Liver (tissue), 9 donors: ENCODE data around the gene SSR3. TPM values are rescaled to one million over a fixed set of nuclear protein-coding genes. Genes with fewer than 3 reads are reported as not detected.

Experiments
- DNase-seq: peaks from one replicate; pipeline ENCODE4 v3.0.0-alpha.2; 2017; ENCODE audit warnings: low spot score
- H3K27ac ChIP-seq, 2 donors: one replicate each; pipeline ENCODE4 v1.7.0; 2013; ENCODE audit warnings: inconsistent platforms in 2 of 2, low read length in 2 of 2, control low read depth in 1 of 2, low read depth in 1 of 2, mild to moderate bottlenecking in 1 of 2
- H3K27me3 ChIP-seq, 4 donors: one replicate each; pipeline versions ENCODE4 v1.6.1 to v1.7.0; 2013; ENCODE audit warnings: low read length in 3 of 4, inconsistent platforms in 1 of 4, mild to moderate bottlenecking in 1 of 4, moderate library complexity in 1 of 4; ENCODE audit not compliant: control insufficient read depth in 4 of 4, insufficient read depth in 4 of 4
- H3K36me3 ChIP-seq, 4 donors: one replicate each; pipeline versions ENCODE4 v1.6.1 to v1.7.0; 2013; ENCODE audit warnings: low read length in 3 of 4, mild to moderate bottlenecking in 3 of 4, low read depth in 1 of 4, moderate library complexity in 1 of 4; ENCODE audit not compliant: control insufficient read depth in 4 of 4, insufficient read depth in 3 of 4
- H3K4me1 ChIP-seq, 4 donors: one replicate each; pipeline versions ENCODE4 v1.6.1 to v1.7.0; 2013; ENCODE audit warnings: low read length in 3 of 4, mild to moderate bottlenecking in 3 of 4, moderate library complexity in 1 of 4; ENCODE audit not compliant: control insufficient read depth in 4 of 4, insufficient read depth in 4 of 4
- H3K4me3 ChIP-seq, 3 donors: one replicate each; pipeline versions ENCODE4 v1.6.1 to v1.7.0; 2013; ENCODE audit warnings: low read length in 3 of 3, control low read depth in 1 of 3, low read depth in 1 of 3, mild to moderate bottlenecking in 1 of 3
- H3K9ac ChIP-seq, 2 donors: one replicate each; pipeline ENCODE4 v1.7.0; 2013; ENCODE audit warnings: low read length in 2 of 2, mild to moderate bottlenecking in 2 of 2, moderate library complexity in 2 of 2, control low read depth in 1 of 2, low read depth in 1 of 2
- H3K9me3 ChIP-seq, 4 donors: one replicate each; pipeline versions ENCODE4 v1.6.1 to v1.7.0; 2013; ENCODE audit warnings: low read length in 3 of 4; ENCODE audit not compliant: control insufficient read depth in 4 of 4
- ATF3 ChIP-seq: IDR thresholded peaks from 2 replicates; pipeline ENCODE4 v1.6.1; 2016; ENCODE audit warnings: antibody characterized with exemption
- CTCF ChIP-seq: fragments of 150-350 bp; IDR thresholded peaks from 2 replicates; pipeline ENCODE4 v1.5.1; 2017; ENCODE audit warnings: improper control_type of control experiment, low read depth, low read length; ENCODE audit not compliant: missing input control
- EGR1 ChIP-seq, 2 donors: IDR thresholded peaks; 2 replicates each; pipeline ENCODE4 v1.6.1; 2016 to 2018; ENCODE audit warnings: antibody characterized with exemption in 2 of 2, low read depth in 2 of 2
- FOXA1 ChIP-seq: IDR thresholded peaks from 2 replicates; pipeline ENCODE4 v1.6.1; 2016; ENCODE audit warnings: antibody characterized with exemption
- FOXA2 ChIP-seq: IDR thresholded peaks from 2 replicates; pipeline ENCODE4 v1.6.1; 2016; ENCODE audit warnings: antibody characterized with exemption
- GABPA ChIP-seq, 2 donors: IDR thresholded peaks in 1 of 2; conservative IDR thresholded peaks in 1 of 2; 2 replicates each; pipeline ENCODE4 v1.6.1; 2016; ENCODE audit warnings: antibody characterized with exemption in 2 of 2, mild to moderate bottlenecking in 1 of 2, moderate library complexity in 1 of 2
- HNF4A ChIP-seq, 2 donors: conservative IDR thresholded peaks; 2 replicates each; pipeline ENCODE4 v1.6.1; 2016; ENCODE audit warnings: antibody characterized with exemption in 2 of 2, mild to moderate bottlenecking in 2 of 2
- HNF4G ChIP-seq: IDR thresholded peaks from 2 replicates; pipeline ENCODE4 v1.6.1; 2016; ENCODE audit warnings: antibody characterized with exemption
- JUND ChIP-seq, 2 donors: IDR thresholded peaks; 2 replicates each; pipeline ENCODE4 v1.6.1; 2016; ENCODE audit warnings: antibody characterized with exemption in 2 of 2
- MAX ChIP-seq: IDR thresholded peaks from 2 replicates; pipeline ENCODE4 v1.6.1; 2016; ENCODE audit warnings: antibody characterized with exemption
- RAD21 ChIP-seq, 2 donors: IDR thresholded peaks; 2 replicates each; pipeline ENCODE4 v1.6.1; 2016; ENCODE audit warnings: antibody characterized with exemption in 2 of 2, mild to moderate bottlenecking in 2 of 2
- REST ChIP-seq: IDR thresholded peaks from 2 replicates; pipeline ENCODE4 v1.6.1; 2016; ENCODE audit warnings: antibody characterized with exemption, mild to moderate bottlenecking
- RXRA ChIP-seq, 2 donors: IDR thresholded peaks; 2 replicates each; pipeline ENCODE4 v1.6.1; 2017 to 2018; ENCODE audit warnings: antibody characterized with exemption in 2 of 2, mild to moderate bottlenecking in 1 of 2
- SP1 ChIP-seq: IDR thresholded peaks from 2 replicates; pipeline ENCODE4 v1.6.1; 2018; ENCODE audit warnings: antibody characterized with exemption, mild to moderate bottlenecking
- TAF1 ChIP-seq: conservative IDR thresholded peaks from 2 replicates; pipeline ENCODE4 v1.6.1; 2016; ENCODE audit warnings: antibody characterized with exemption, mild to moderate bottlenecking
- WGBS: extraction: QIAGEN DNeasy Blood & Tissue Kit; methylation state at CpG from one replicate; pipeline ENCODE4 v1.1.7; 2013; 5-methylcytosine and 5-hydroxymethylcytosine counted together
- polyA plus RNA-seq, 2 donors: library from polyadenylated mRNA; stranded (reverse) in 1 of 2; unstranded in 1 of 2; fragments of 200-250 nt in 1 of 2; fragments of >200 nt in 1 of 2; fragmentation: Nextera tagmentation in 1 of 2; extraction: Ambion mirVana in 1 of 2; gene quantifications; one replicate each; pipeline versions ENCODE4 v1.2.1 to v1.2.3, GENCODE V29; 2013 to 2015
- total RNA-seq, 2 donors: library from RNA; depleted of rRNA; stranded (reverse); fragments of >200 nt; gene quantifications; one replicate each; pipeline ENCODE4 v1.2.3, GENCODE V29; 2014
- donor health status: healthy.
- donor health status: healthy.
- donor health status: healthy.
- donor health status: healthy.
- donor health status: healthy.

The SSR3 gene
- total and polyA plus RNA-seq, 4 donors: 63.7 to 168 (median 115) TPM

GRCh38 chr3:156553705-156554356 is 1.1 kb downstream of the SSR3 start:
- no peaks in the 10 kb centered on the region for H3K27me3 ChIP-seq
- peak overlapping the region; percentile 75 to 98 for H3K9ac ChIP-seq
- TF ChIP-seq ATF3: no peak
- TF ChIP-seq HNF4A (conservative IDR thresholded peaks at IDR 0.05): peak in 1 of 2 donors; percentile 8
- no peak for TF ChIP-seq JUND (IDR thresholded peaks at IDR 0.05)
- TF ChIP-seq SP1: no peak
- TF ChIP-seq FOXA2: no peak
- TF ChIP-seq RXRA (IDR thresholded peaks at IDR 0.05): peak in 1 of 2 donors; percentile 4
- TF ChIP-seq MAX: peak; percentile 88
- TF ChIP-seq REST: no peak
- no peak for TF ChIP-seq GABPA (IDR thresholded peaks at IDR 0.05 in 1 of 2, conservative IDR thresholded peaks at IDR 0.05 in 1 of 2)
- TF ChIP-seq EGR1 (IDR thresholded peaks at IDR 0.05; ENCODE audit: low read depth in 2 of 2): no peak
- TF ChIP-seq HNF4G: no peak
- TF ChIP-seq RAD21 (IDR thresholded peaks at IDR 0.05): peak in 1 of 2 donors; percentile 5
- no peak for TF ChIP-seq CTCF
- no peak for TF ChIP-seq TAF1
- TF ChIP-seq FOXA1: no peak
- H3K4me3 ChIP-seq: peak overlapping the region; percentile 88 to 98 (median 88)
- H3K36me3 ChIP-seq: peaks cover 1 to 14% (median 8%) of the 10 kb centered on the region in 4 donors
- 30% methylated on average over 11 of the region's 11 CpGs for WGBS
- DNase-seq: no peak
- H3K9me3 ChIP-seq: no peaks in the 10 kb centered on the region
- H3K27ac ChIP-seq: peak overlapping the region; percentile 90 to 93
- H3K4me1 ChIP-seq: peaks cover 4 to 29% (median 11%) of the 10 kb centered on the region in 4 donors

- peaks cover 4 to 29% (median 11%) of the 10 kb centered on the region in 4 donors for H3K4me1 ChIP-seq
- H3K4me3 ChIP-seq: peak overlapping the region in 1 of 3 donors; percentile 88
- H3K9me3 ChIP-seq: no peaks in the 10 kb centered on the region
- no peak overlapping the region for H3K27ac ChIP-seq
- H3K9ac ChIP-seq: no peak overlapping the region
- no peak for TF ChIP-seq EGR1 (IDR thresholded peaks at IDR 0.05; ENCODE audit: low read depth in 2 of 2)
- TF ChIP-seq MAX: no peak
- no peak for TF ChIP-seq HNF4A (conservative IDR thresholded peaks at IDR 0.05)
- no peak for TF ChIP-seq RXRA (IDR thresholded peaks at IDR 0.05)
- TF ChIP-seq REST: no peak
- WGBS: 90% methylated on average over 2 of the region's 2 CpGs
- no peak for DNase-seq
- H3K36me3 ChIP-seq: peaks cover 1 to 23% (median 14%) of the 10 kb centered on the region in 4 donors
- no peaks in the 10 kb centered on the region for H3K27me3 ChIP-seq
These were observed 1.9 kb downstream of the SSR3 start for GRCh38 chr3:156552973-156553372.
